ENCODE data around the gene F13B.

DNA sequence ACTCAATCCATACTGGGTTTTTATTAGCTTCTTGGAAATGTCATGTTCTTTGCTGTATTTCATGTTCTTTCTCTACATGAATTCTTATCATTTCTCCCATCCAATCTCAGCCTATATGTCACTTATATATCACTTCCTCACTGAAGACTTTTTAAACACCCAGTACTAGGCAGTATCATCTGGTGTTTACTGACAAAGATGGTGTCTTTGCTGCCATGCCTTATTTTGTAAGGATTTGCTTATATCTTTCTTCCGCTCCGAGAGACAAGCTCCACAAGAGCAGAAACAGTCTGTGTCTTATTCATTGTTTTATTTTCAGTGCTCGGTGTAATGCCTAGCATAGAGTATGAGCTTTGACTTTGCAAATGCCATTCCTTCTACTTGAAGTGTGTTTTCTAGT, 30.2 kb downstream of the F13B start:
- TF ChIP-seq PAX5 (IDR thresholded peaks at IDR 0.05; ENCODE audit: insufficient read depth, low read length, severe bottlenecking) (no peak), POLR2A (IDR thresholded peaks at IDR 0.05; ENCODE audit: low read depth, low read length) (no peak)

All from GM12891 (cell line).